Neuronal stem cell (in vitro differentiated cells): ENCODE results near the gene IQCK.

Source experiments
- DNase-seq: peaks from one replicate; pipeline ENCODE4 v3.0.0-alpha.2; 2013; ENCODE audit warnings: low spot score
- H2AFZ ChIP-seq: one replicate; pipeline ENCODE4 v1.6.1; 2013; ENCODE audit warnings: mild to moderate bottlenecking, low read length, inconsistent platforms
- H2AK5ac ChIP-seq: 2 replicates; pipeline ENCODE4 v1.6.1; 2013; ENCODE audit warnings: low read depth, mild to moderate bottlenecking, inconsistent platforms, low read length, moderate library complexity, mixed read lengths
- H2BK120ac ChIP-seq: 2 replicates; pipeline ENCODE4 v1.6.1; 2013; ENCODE audit warnings: low read depth, mild to moderate bottlenecking, inconsistent platforms, low read length, moderate library complexity, mixed read lengths
- H2BK12ac ChIP-seq: one replicate; pipeline ENCODE4 v1.6.1; 2013; ENCODE audit warnings: low read length, inconsistent platforms
- H2BK15ac ChIP-seq: 2 replicates; pipeline ENCODE4 v1.6.1; 2013; ENCODE audit warnings: mild to moderate bottlenecking, low read length, inconsistent platforms, mixed read lengths
- H2BK5ac ChIP-seq: one replicate; pipeline ENCODE4 v1.6.1; 2013; ENCODE audit warnings: inconsistent platforms, mild to moderate bottlenecking, low read length, moderate library complexity
- H3K14ac ChIP-seq: one replicate; pipeline ENCODE4 v1.6.1; 2013; ENCODE audit warnings: low read length, inconsistent platforms
- H3K18ac ChIP-seq: 2 replicates; pipeline ENCODE4 v1.6.1; 2013; ENCODE audit warnings: low read length, inconsistent platforms
- H3K23ac ChIP-seq: 2 replicates; pipeline ENCODE4 v1.6.1; 2013; ENCODE audit warnings: low read depth, mild to moderate bottlenecking, mixed read lengths, low read length, inconsistent platforms; ENCODE audit not compliant: poor library complexity
- H3K27ac ChIP-seq: replicated peaks from 3 replicates; pipeline ENCODE4 v1.5.1; 2013; ENCODE audit warnings: low read length, inconsistent platforms
- H3K27me3 ChIP-seq, 3 experiments: 2 replicates each; pipeline ENCODE4 v1.6.1; 2013; ENCODE audit warnings: low read length in 3 of 3, mild to moderate bottlenecking in 2 of 3, inconsistent platforms in 1 of 3, low read depth in 1 of 3, mixed read lengths in 1 of 3, moderate library complexity in 1 of 3; ENCODE audit not compliant: control insufficient read depth in 3 of 3, insufficient read depth in 3 of 3
- H3K36me3 ChIP-seq, 2 donors: replicated peaks in 1 of 2; 2 replicates each; pipeline ENCODE4 v1.6.1; 2013; ENCODE audit warnings: low read length in 2 of 2; ENCODE audit not compliant: control insufficient read depth in 2 of 2, insufficient read depth in 2 of 2
- H3K4ac ChIP-seq: 2 replicates; pipeline ENCODE4 v1.6.1; 2013; ENCODE audit warnings: inconsistent platforms, mild to moderate bottlenecking, low read length, moderate library complexity
- H3K4me1 ChIP-seq, 2 donors: 1 replicate in 1 of 2; 2 replicates in 1 of 2; pipeline ENCODE4 v1.6.1; 2013; ENCODE audit warnings: low read length in 2 of 2, low read depth in 1 of 2; ENCODE audit not compliant: control insufficient read depth in 2 of 2, insufficient read depth in 1 of 2
- H3K4me2 ChIP-seq: one replicate; pipeline ENCODE4 v1.6.1; 2013; ENCODE audit warnings: mild to moderate bottlenecking, low read length, inconsistent platforms; ENCODE audit not compliant: insufficient read depth, poor library complexity, severe bottlenecking
- H3K4me3 ChIP-seq, 2 donors: 2 replicates each; pipeline ENCODE4 v1.5.1; 2013; ENCODE audit warnings: low read length in 2 of 2, mild to moderate bottlenecking in 2 of 2, inconsistent platforms in 1 of 2, moderate library complexity in 1 of 2
- H3K79me1 ChIP-seq: one replicate; pipeline ENCODE4 v1.6.1; 2013; ENCODE audit warnings: low read depth, mild to moderate bottlenecking, inconsistent platforms, low read length, moderate library complexity
- H3K9ac ChIP-seq: one replicate; pipeline ENCODE4 v1.6.1; 2013; ENCODE audit warnings: mild to moderate bottlenecking, low read depth, low read length, inconsistent platforms; ENCODE audit not compliant: poor library complexity
- H3K9me3 ChIP-seq, 2 donors: replicated peaks in 1 of 2; 2 replicates each; pipeline versions ENCODE3 to v1.6.1; 2013; ENCODE audit warnings: low read length in 2 of 2, mild to moderate bottlenecking in 2 of 2, inconsistent platforms in 1 of 2, low read depth in 1 of 2, mixed read lengths in 1 of 2, moderate library complexity in 1 of 2; ENCODE audit not compliant: control insufficient read depth in 2 of 2, insufficient read depth in 1 of 2
- H4K8ac ChIP-seq: one replicate; pipeline ENCODE4 v1.6.1; 2013; ENCODE audit warnings: low read depth, mild to moderate bottlenecking, inconsistent platforms, low read length, moderate library complexity
- H4K91ac ChIP-seq: one replicate; pipeline ENCODE4 v1.6.1; 2013; ENCODE audit warnings: low read length, low read depth, mild to moderate bottlenecking, inconsistent platforms; ENCODE audit not compliant: poor library complexity
- WGBS, 2 donors: extraction: QIAGEN DNeasy Blood & Tissue Kit; methylation state at CpG; one replicate each; pipeline ENCODE4 v1.1.7; 2013; ENCODE audit warnings: missing lambda C conversion rate in 2 of 2, mixed read lengths in 1 of 2; ENCODE audit not compliant: insufficient read length in 2 of 2, insufficient replicate concordance in 1 of 2; ENCODE audit errors: extremely low coverage in 2 of 2; 5-methylcytosine and 5-hydroxymethylcytosine counted together

The IQCK gene

DNA sequence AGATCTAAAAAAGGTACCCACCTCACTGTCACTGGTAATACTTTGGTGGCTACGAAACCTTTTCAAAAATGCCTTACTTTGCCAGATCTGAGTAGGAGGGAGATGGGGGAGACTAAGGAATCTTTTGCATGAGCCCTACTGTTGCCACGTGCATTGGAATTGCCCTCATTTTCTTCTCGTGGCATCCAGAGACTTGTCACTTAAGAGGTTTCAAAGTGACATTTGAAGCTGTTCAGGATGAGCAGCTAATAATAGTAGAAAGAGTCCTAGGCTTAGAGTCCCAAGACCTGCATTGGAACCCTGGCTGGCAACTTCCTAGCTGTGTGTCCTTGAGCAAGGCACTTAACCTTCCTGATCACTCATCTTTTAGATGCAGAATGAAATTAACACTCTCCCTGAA lies 123.1 kb downstream of the IQCK start:
- H4K8ac ChIP-seq, result no peak overlapping the region
- no peak for DNase-seq
- no peak overlapping the region for H2BK5ac ChIP-seq
- H3K4me1 ChIP-seq, result peaks cover 4 to 11% of the 10 kb centered on the region in 2 donors
- H3K36me3 ChIP-seq, result peaks cover 0 to 3% of the 10 kb centered on the region in 2 donors
- no peak overlapping the region for H3K14ac ChIP-seq
- no peak overlapping the region for H3K9ac ChIP-seq
- no peak overlapping the region for H3K23ac ChIP-seq
- H3K27me3 ChIP-seq, result no peaks in the 10 kb centered on the region
- no peak overlapping the region for H4K91ac ChIP-seq
- no peaks in the 10 kb centered on the region for H3K79me1 ChIP-seq
- no peak overlapping the region for H3K18ac ChIP-seq
- H3K4me2 ChIP-seq, result no peak overlapping the region
- no peak overlapping the region for H3K4ac ChIP-seq
- H2AK5ac ChIP-seq, result no peak overlapping the region
- H3K27ac ChIP-seq, result no peak overlapping the region
- no peak overlapping the region for H3K4me3 ChIP-seq
- H3K9me3 ChIP-seq, result no peaks in the 10 kb centered on the region
- H2AFZ ChIP-seq, result no peak overlapping the region
- H2BK15ac ChIP-seq, result no peak overlapping the region
- no peak overlapping the region for H2BK120ac ChIP-seq
- WGBS, 2 donors, result no CpG with 5 or more reads among the region's 3 CpGs
- H2BK12ac ChIP-seq, result no peak overlapping the region

DNA sequence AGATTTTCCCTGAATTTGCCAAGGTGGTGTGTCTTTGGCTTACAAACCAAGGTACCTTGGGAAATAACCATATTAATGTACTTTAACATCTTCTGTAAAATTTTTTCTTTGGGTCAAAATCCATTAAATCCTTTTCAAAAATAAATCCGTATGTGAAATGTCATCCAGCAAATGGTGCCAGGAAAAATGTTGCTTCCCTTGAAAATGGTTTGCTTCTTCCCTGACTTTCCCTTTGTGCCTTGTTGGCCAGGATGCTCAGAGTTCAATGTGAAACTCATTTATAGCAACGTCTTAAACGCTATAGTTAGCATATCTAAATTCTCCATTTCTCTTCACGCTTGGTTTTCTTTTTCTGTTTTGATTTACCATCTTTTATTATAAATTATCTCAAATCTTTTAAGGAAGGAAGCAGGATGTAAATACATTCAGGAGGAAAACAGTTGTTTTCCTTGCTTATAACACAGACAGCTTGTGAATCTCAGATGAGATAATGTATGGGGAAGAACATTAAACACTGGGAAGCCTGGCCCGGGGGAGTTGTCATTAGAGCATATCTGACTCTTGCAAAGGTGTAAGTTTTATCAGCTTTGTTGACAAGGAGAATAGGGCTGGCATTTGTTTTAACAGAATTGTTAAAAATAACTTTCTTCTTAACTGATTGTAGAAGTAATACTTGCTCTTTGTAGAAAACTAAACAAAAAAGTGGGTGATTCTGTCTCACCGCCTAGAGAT lies 124.5 kb downstream of the IQCK start:
- no peaks in the 10 kb centered on the region for H3K36me3 ChIP-seq
- WGBS, 2 donors, result 100% methylated on average over 1 of the region's 6 CpGs; no CpG with 5 or more reads in 1 of the 2 donors

DNA sequence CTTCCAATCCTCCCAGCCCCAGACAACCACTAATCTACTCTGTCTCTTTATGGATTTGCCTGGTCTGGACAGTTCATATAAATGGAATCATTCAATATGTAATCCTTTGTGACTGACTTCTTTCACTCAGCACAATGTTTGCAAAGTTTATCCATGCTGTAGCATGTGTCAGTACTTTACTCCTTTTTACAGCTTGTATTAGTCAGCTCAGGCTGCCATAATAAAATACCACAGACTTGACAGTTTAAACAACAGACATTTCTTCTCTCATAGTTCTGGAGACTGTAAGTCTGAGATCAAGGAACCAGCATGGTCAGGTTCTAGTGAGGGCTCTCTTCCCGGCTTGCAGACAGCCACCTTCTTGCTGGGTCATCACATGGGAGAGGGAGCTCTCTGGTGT lies 125.3 kb downstream of the IQCK start:
- no peak overlapping the region for H3K18ac ChIP-seq
- no peak overlapping the region for H2BK12ac ChIP-seq
- no peak overlapping the region for H2AK5ac ChIP-seq
- H3K4me3 ChIP-seq, result no peak overlapping the region
- H4K91ac ChIP-seq, result no peak overlapping the region
- H3K14ac ChIP-seq, result no peak overlapping the region
- H3K36me3 ChIP-seq, result no peaks in the 10 kb centered on the region
- H3K9ac ChIP-seq, result no peak overlapping the region
- H2BK5ac ChIP-seq, result no peak overlapping the region
- no peak overlapping the region for H3K4me2 ChIP-seq
- no peak overlapping the region for H2AFZ ChIP-seq
- DNase-seq, result no peak
- peaks cover 0 to 1% of the 10 kb centered on the region in 2 donors for H3K4me1 ChIP-seq
- WGBS, 2 donors, result no CpG with 5 or more reads among the region's 1 CpG
- H3K27me3 ChIP-seq, result no peaks in the 10 kb centered on the region
- H2BK15ac ChIP-seq, result no peak overlapping the region
- H3K27ac ChIP-seq, result no peak overlapping the region
- no peak overlapping the region for H4K8ac ChIP-seq
- H3K9me3 ChIP-seq, result no peaks in the 10 kb centered on the region
- no peak overlapping the region for H3K23ac ChIP-seq
- no peak overlapping the region for H2BK120ac ChIP-seq
- no peak overlapping the region for H3K4ac ChIP-seq
- no peaks in the 10 kb centered on the region for H3K79me1 ChIP-seq

More for the DNA sequence above, 124.5 kb downstream of the IQCK start:
- Histone ChIP-seq H2BK12ac (no peak overlapping the region), H3K4me2 (no peak overlapping the region), H3K23ac (no peak overlapping the region), H4K8ac (no peak overlapping the region), H2AFZ (no peak overlapping the region), H2BK15ac (no peak overlapping the region), H3K79me1 (no peaks in the 10 kb centered on the region), H2BK5ac (no peak overlapping the region), H2AK5ac (no peak overlapping the region), H3K27me3 (no peaks in the 10 kb centered on the region), H3K18ac (no peak overlapping the region), H3K9ac (no peak overlapping the region), H3K14ac (no peak overlapping the region), H4K91ac (no peak overlapping the region), H3K4ac (no peak overlapping the region), H3K4me1 (peaks cover 2 to 8% of the 10 kb centered on the region in 2 donors), H3K9me3 (no peaks in the 10 kb centered on the region), H2BK120ac (no peak overlapping the region), H3K4me3 (no peak overlapping the region), H3K27ac (no peak overlapping the region)
- no peak for DNase-seq

DNA sequence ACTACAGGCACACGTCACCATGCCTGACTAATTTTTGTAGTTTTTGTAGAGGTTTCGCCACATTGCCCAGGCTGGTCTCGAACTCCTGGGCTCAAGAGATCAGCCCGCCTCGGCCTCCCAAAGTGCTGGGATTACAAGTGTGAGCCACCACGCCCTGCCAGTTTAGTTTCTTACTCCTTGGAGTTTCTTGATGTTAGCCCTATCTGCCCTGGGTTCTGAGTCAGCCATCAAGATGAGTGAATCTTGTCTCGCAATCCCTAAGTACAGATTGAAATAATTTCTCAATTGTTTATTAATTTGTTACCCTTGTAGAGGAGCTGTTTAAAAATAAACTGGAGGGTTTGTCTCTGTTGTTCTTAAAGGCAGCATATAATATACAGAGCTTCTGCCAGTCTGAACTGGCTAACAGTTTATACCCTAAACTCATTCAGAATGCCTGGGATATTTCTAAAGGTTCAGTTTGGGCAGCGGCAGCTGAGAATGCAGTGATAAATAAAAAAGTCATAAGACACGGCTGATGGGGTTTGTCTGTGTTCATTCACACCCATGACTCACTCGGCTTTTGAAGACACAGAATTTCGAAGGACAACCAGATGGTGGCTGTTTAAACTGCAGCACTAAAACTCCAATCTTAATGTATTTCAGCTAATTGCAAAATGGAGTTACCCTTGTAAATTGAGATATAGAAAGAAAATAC lies 127.0 kb downstream of the IQCK start:
- no peak overlapping the region for H3K4me3 ChIP-seq

More for the DNA sequence above, 127.0 kb downstream of the IQCK start:
- Histone ChIP-seq H3K23ac (no peak overlapping the region), H3K14ac (no peak overlapping the region), H3K4me2 (no peak overlapping the region), H4K8ac (no peak overlapping the region), H3K18ac (no peak overlapping the region), H3K27ac (no peak overlapping the region), H2BK15ac (no peak overlapping the region), H3K79me1 (no peaks in the 10 kb centered on the region), H2BK120ac (no peak overlapping the region), H4K91ac (no peak overlapping the region), H3K4ac (no peak overlapping the region), H3K27me3 (no peaks in the 10 kb centered on the region), H3K9ac (no peak overlapping the region), H3K9me3 (no peaks in the 10 kb centered on the region), H2AK5ac (no peak overlapping the region), H2BK12ac (no peak overlapping the region), H2BK5ac (no peak overlapping the region), H3K4me1 (no peaks in the 10 kb centered on the region), H2AFZ (no peak overlapping the region), H3K36me3 (no peaks in the 10 kb centered on the region)
- no peak for DNase-seq
- no CpG with 5 or more reads among the region's 11 CpGs for WGBS, 2 donors
